Loucy (cell line): ENCODE data around the gene EEA1.

Experiments
- H2AFZ ChIP-seq: fragments of 200-600 bp; sonication (generic); 2 replicates; pipeline ENCODE4 v1.6.0; 2016; ENCODE audit warnings: antibody characterized with exemption, mild to moderate bottlenecking, low read length, moderate library complexity
- H3F3A ChIP-seq: fragments of 200-600 bp; 2 replicates; pipeline ENCODE4 v1.6.0; 2016; ENCODE audit warnings: antibody characterized with exemption, low read depth, mild to moderate bottlenecking
- H3K27me3 ChIP-seq: fragments of 200-600 bp; sonication (generic); 2 replicates; pipeline ENCODE4 v1.6.1; 2014; ENCODE audit warnings: low read length, mild to moderate bottlenecking; ENCODE audit not compliant: insufficient read depth, poor library complexity, severe bottlenecking
- H3K36me3 ChIP-seq: fragments of 200-600 bp; sonication (generic); 2 replicates; pipeline ENCODE4 v1.6.1; 2016; ENCODE audit warnings: low read length; ENCODE audit not compliant: insufficient read depth
- H3K4me1 ChIP-seq: fragments of 200-600 bp; sonication (generic); 2 replicates; pipeline ENCODE4 v1.5.1; 2014; ENCODE audit warnings: low read length, mild to moderate bottlenecking; ENCODE audit not compliant: insufficient read depth, poor library complexity, severe bottlenecking
- H3K4me2 ChIP-seq: fragments of 200-600 bp; sonication (generic); 2 replicates; pipeline ENCODE4 v1.6.0; 2014; ENCODE audit warnings: antibody characterized with exemption, low read length, low read depth, mild to moderate bottlenecking; ENCODE audit not compliant: poor library complexity, severe bottlenecking
- H3K4me3 ChIP-seq: fragments of 200-600 bp; sonication (generic); 2 replicates; pipeline ENCODE4 v1.5.1; 2014; ENCODE audit warnings: low read length, mild to moderate bottlenecking, mixed read lengths; ENCODE audit not compliant: poor library complexity, severe bottlenecking
- H3K79me2 ChIP-seq: fragments of 200-600 bp; sonication (generic); 2 replicates; pipeline ENCODE4 v1.6.1; 2014; ENCODE audit warnings: low read length; ENCODE audit not compliant: insufficient read depth
- H3K9ac ChIP-seq: fragments of 200-600 bp; sonication (generic); 2 replicates; pipeline ENCODE4 v1.6.0; 2014; ENCODE audit warnings: mild to moderate bottlenecking, low read depth, low read length, moderate library complexity; ENCODE audit not compliant: poor library complexity, severe bottlenecking
- H3K9me2 ChIP-seq: fragments of 200-600 bp; sonication (generic); replicated peaks from 2 replicates; pipeline ENCODE4 v1.6.1; 2016; ENCODE audit warnings: low read depth, low read length, mixed read lengths
- H3K9me3 ChIP-seq: fragments of 200-600 bp; sonication (generic); 2 replicates; pipeline ENCODE4 v1.6.1; 2014; ENCODE audit warnings: mild to moderate bottlenecking, antibody characterized with exemption, low read length, low read depth; ENCODE audit not compliant: insufficient read depth
- H4K20me1 ChIP-seq: fragments of 200-600 bp; sonication (generic); 2 replicates; pipeline ENCODE4 v1.6.0; 2014; ENCODE audit warnings: antibody characterized with exemption, low read length, mild to moderate bottlenecking; ENCODE audit not compliant: insufficient read depth, poor library complexity, severe bottlenecking
- EZH2phosphoT487 ChIP-seq: fragments of 200-600 bp; IDR thresholded peaks from 2 replicates; pipeline ENCODE4 v1.6.1; 2018; ENCODE audit warnings: antibody characterized with exemption, mild to moderate bottlenecking, moderate library complexity, borderline replicate concordance
- TF ChIP-seq, protein P1 (sequence below): fragments of 200-600 bp; sonication (generic); conservative IDR thresholded peaks from 2 replicates; pipeline ENCODE4 v1.5.1; 2014; ENCODE audit warnings: mild to moderate bottlenecking, antibody characterized with exemption, low read length

The EEA1 gene

DNA sequence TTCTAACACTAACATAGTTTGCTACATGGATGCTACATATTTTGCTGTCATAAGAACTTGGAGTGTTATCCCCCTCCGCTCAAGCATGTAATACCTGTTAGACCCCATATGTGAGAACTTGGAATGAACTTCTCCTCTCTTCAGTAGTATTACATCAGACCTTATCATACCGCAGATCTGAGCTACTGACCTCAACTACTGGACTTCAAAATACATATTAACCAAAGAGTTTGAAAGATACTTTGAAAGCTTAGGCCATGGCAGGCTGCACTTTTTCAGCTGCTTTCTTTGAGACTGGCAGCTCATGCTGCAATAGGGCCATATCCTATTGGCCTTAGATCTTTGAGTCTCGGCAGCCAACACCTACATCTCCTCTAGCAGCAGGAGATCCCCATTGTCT is 74.8 kb downstream of the EEA1 start:
- Histone ChIP-seq H3F3A (no peaks in the 10 kb centered on the region), H3K79me2 (no peaks in the 10 kb centered on the region), H3K9me2 (no peaks in the 10 kb centered on the region), H4K20me1 (no peaks in the 10 kb centered on the region), H3K4me1 (no peaks in the 10 kb centered on the region), H3K27me3 (no peaks in the 10 kb centered on the region), H3K4me3 (no peak overlapping the region), H2AFZ (no peak overlapping the region), H3K36me3 (peaks cover 53% of the 10 kb centered on the region; the same call in 1 of the 2 replicates), H3K4me2 (no peak overlapping the region), H3K9me3 (no peaks in the 10 kb centered on the region), H3K9ac (no peak overlapping the region)
- no peak for TF ChIP-seq EZH2phosphoT487
- TF ChIP-seq, protein P1, sequence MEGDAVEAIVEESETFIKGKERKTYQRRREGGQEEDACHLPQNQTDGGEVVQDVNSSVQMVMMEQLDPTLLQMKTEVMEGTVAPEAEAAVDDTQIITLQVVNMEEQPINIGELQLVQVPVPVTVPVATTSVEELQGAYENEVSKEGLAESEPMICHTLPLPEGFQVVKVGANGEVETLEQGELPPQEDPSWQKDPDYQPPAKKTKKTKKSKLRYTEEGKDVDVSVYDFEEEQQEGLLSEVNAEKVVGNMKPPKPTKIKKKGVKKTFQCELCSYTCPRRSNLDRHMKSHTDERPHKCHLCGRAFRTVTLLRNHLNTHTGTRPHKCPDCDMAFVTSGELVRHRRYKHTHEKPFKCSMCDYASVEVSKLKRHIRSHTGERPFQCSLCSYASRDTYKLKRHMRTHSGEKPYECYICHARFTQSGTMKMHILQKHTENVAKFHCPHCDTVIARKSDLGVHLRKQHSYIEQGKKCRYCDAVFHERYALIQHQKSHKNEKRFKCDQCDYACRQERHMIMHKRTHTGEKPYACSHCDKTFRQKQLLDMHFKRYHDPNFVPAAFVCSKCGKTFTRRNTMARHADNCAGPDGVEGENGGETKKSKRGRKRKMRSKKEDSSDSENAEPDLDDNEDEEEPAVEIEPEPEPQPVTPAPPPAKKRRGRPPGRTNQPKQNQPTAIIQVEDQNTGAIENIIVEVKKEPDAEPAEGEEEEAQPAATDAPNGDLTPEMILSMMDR = no peak

DNA sequence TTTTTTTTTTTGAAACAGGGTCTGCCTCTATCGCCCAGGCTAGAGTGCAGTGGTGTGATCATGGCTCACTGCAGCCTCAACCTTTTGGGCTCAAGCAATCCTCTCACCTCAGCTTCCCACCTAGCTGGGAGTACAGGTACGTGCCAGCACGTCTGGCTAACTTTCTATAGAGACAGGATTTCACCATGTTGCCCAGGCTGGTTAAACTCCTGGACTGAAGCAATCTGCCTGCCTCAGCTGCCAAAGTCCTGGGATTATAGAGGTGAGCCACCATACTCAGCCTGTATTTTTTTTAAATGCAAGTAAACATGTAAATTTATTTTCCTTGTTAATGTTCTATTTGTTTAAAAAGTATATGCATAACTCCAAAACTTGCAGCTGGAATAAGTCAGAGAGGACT is 80.4 kb downstream of the EEA1 start:
- no peak overlapping the region for H2AFZ ChIP-seq
- no peaks in the 10 kb centered on the region for H3F3A ChIP-seq
- H3K4me1 ChIP-seq = no peaks in the 10 kb centered on the region
- no peak overlapping the region for H3K9ac ChIP-seq
- no peak overlapping the region for H3K4me3 ChIP-seq
- H3K36me3 ChIP-seq = peaks cover 33% of the 10 kb centered on the region; the same call in 1 of the 2 replicates
- TF ChIP-seq, protein P1 = no peak
- no peak for TF ChIP-seq EZH2phosphoT487
- no peaks in the 10 kb centered on the region for H4K20me1 ChIP-seq
- H3K9me2 ChIP-seq = no peaks in the 10 kb centered on the region
- H3K9me3 ChIP-seq = no peaks in the 10 kb centered on the region
- H3K27me3 ChIP-seq = no peaks in the 10 kb centered on the region
- H3K4me2 ChIP-seq = no peak overlapping the region
- no peaks in the 10 kb centered on the region for H3K79me2 ChIP-seq

DNA sequence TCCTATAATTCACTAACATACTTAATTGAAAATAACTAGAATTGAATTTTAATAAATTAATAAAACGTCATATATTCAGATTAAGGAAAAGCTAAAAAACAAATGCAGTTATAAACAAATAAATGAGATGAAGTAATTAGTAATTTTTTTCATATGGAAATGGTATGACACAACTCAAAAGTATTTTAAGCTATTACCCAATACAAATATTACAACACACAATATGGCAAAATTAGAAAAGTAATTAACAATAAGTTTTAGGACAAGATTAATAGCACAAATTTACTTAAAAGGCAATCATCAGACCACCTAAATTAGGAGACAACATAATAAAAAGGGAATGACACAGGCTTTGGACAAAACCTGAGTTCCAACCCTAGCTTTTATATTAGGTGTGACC is 81.7 kb downstream of the EEA1 start:
- no peak overlapping the region for H3K4me2 ChIP-seq
- H4K20me1 ChIP-seq = no peaks in the 10 kb centered on the region
- no peaks in the 10 kb centered on the region for H3F3A ChIP-seq
- H3K36me3 ChIP-seq = peaks cover 26% of the 10 kb centered on the region; the same call in 1 of the 2 replicates
- H3K4me3 ChIP-seq = no peak overlapping the region
- H3K9me3 ChIP-seq = no peaks in the 10 kb centered on the region
- H3K9ac ChIP-seq = no peak overlapping the region
- H3K4me1 ChIP-seq = no peaks in the 10 kb centered on the region
- H3K9me2 ChIP-seq = no peaks in the 10 kb centered on the region
- H2AFZ ChIP-seq = no peak overlapping the region
- H3K27me3 ChIP-seq = no peaks in the 10 kb centered on the region
- H3K79me2 ChIP-seq = no peaks in the 10 kb centered on the region
- TF ChIP-seq EZH2phosphoT487 = no peak
- TF ChIP-seq, protein P1 = no peak
